Neural cell (in vitro differentiated cells): ENCODE results near the gene EEF2KMT. TPM values are rescaled to one million over a fixed set of nuclear protein-coding genes. Genes with fewer than 3 reads are reported as not detected.

Source experiments
- H2AFZ ChIP-seq: fragments of 200-600, 300-800 bp; sonication (generic), shearing (Covaris generic); 2 replicates; pipeline ENCODE4 v1.6.0; 2014; ENCODE audit warnings: low read depth, mild to moderate bottlenecking, antibody characterized with exemption, low read length, moderate library complexity
- H3F3A ChIP-seq: fragments of 200-600 bp; shearing (Covaris generic); 2 replicates; pipeline ENCODE4 v1.6.1; 2016; ENCODE audit warnings: mild to moderate bottlenecking, moderate library complexity, mixed read lengths, antibody characterized with exemption, low read length; ENCODE audit not compliant: insufficient read depth, poor library complexity, severe bottlenecking
- H3K27ac ChIP-seq: fragments of 200-600, 300-800 bp; sonication (generic), shearing (Covaris generic); 2 replicates; pipeline ENCODE4 v1.5.1; 2014; ENCODE audit warnings: mild to moderate bottlenecking, low read length, moderate library complexity
- H3K27me3 ChIP-seq: fragments of 300-800, 200-600 bp; sonication (generic), shearing (Covaris generic); 2 replicates; pipeline ENCODE4 v1.6.0; 2014; ENCODE audit warnings: mild to moderate bottlenecking, low read depth, low read length, moderate library complexity; ENCODE audit not compliant: insufficient read depth
- H3K36me3 ChIP-seq: fragments of 300-800, 200-600 bp; sonication (generic), shearing (Covaris generic); 2 replicates; pipeline ENCODE4 v1.5.1; 2014; ENCODE audit warnings: mild to moderate bottlenecking, antibody characterized with exemption, low read length, moderate library complexity; ENCODE audit not compliant: insufficient read depth
- H3K4me2 ChIP-seq: fragments of 300-800, 200-600 bp; sonication (generic), shearing (Covaris generic); 2 replicates; pipeline ENCODE4 v1.6.0; 2014; ENCODE audit warnings: mild to moderate bottlenecking, low read length
- H3K4me3 ChIP-seq: fragments of 300-800, 200-600 bp; sonication (generic), shearing (Covaris generic); 2 replicates; pipeline ENCODE4 v1.5.1; 2014; ENCODE audit warnings: mild to moderate bottlenecking, low read length, moderate library complexity
- H3K79me2 ChIP-seq: fragments of 200-600 bp; shearing (Covaris generic); replicated peaks from 2 replicates; pipeline ENCODE4 v1.6.0; 2014; ENCODE audit warnings: mild to moderate bottlenecking, low read length, moderate library complexity; ENCODE audit not compliant: insufficient read depth
- H3K9ac ChIP-seq: fragments of 300-800, 200-600 bp; sonication (generic), shearing (Covaris generic); 2 replicates; pipeline ENCODE4 v1.6.1; 2016; ENCODE audit warnings: mild to moderate bottlenecking, low read length, mixed read lengths
- H3K9me2 ChIP-seq: fragments of 200-600 bp; shearing (Covaris generic); 2 replicates; pipeline ENCODE4 v1.6.1; 2016; ENCODE audit warnings: mild to moderate bottlenecking, low read length, mixed read lengths; ENCODE audit not compliant: insufficient read depth
- H3K9me3 ChIP-seq: fragments of 200-600, 300-800 bp; sonication (generic), shearing (Covaris generic); 2 replicates; pipeline ENCODE4 v1.6.1; 2016; ENCODE audit warnings: mild to moderate bottlenecking, mixed run types, low read length, moderate library complexity, mixed read lengths
- H4K20me1 ChIP-seq: fragments of 200-600 bp; shearing (Covaris generic); 2 replicates; pipeline ENCODE4 v1.6.1; 2016; ENCODE audit warnings: mild to moderate bottlenecking, mixed run types; ENCODE audit not compliant: insufficient read depth
- CTCF ChIP-seq: fragments of 450-650 bp; IDR thresholded peaks from 2 replicates; pipeline ENCODE4 v1.5.1; 2014; ENCODE audit warnings: antibody characterized with exemption, mild to moderate bottlenecking, moderate library complexity; ENCODE audit not compliant: poor library complexity, severe bottlenecking
- EP300 ChIP-seq: fragments of 450-650 bp; conservative IDR thresholded peaks from 2 replicates; pipeline ENCODE4 v1.6.1; 2014; ENCODE audit warnings: antibody characterized with exemption, mild to moderate bottlenecking, moderate library complexity; ENCODE audit not compliant: poor library complexity, severe bottlenecking
- EZH2 ChIP-seq: fragments of 200-600, 300-800 bp; shearing (Covaris generic), sonication (generic); IDR thresholded peaks from 2 replicates; pipeline ENCODE4 v1.6.1; 2014; ENCODE audit warnings: antibody characterized with exemption, low read length, borderline replicate concordance, mild to moderate bottlenecking; ENCODE audit not compliant: insufficient read depth, poor library complexity, severe bottlenecking
- MXI1 ChIP-seq: fragments of 450-650 bp; conservative IDR thresholded peaks from 2 replicates; pipeline ENCODE4 v1.6.1; 2014; ENCODE audit warnings: antibody characterized with exemption, mild to moderate bottlenecking; ENCODE audit not compliant: poor library complexity, severe bottlenecking
- POLR2AphosphoS5 ChIP-seq: IDR thresholded peaks from 2 replicates; pipeline ENCODE4 v1.6.1; 2012
- RAD21 ChIP-seq: fragments of 450-650 bp; conservative IDR thresholded peaks from 2 replicates; pipeline ENCODE4 v1.6.1; 2014; ENCODE audit warnings: antibody characterized with exemption, mild to moderate bottlenecking, moderate library complexity
- REST ChIP-seq: IDR thresholded peaks from 2 replicates; pipeline ENCODE4 v1.6.1; 2012; ENCODE audit warnings: borderline replicate concordance
- SMC3 ChIP-seq: fragments of 450-650 bp; conservative IDR thresholded peaks from 2 replicates; pipeline ENCODE4 v1.6.1; 2014; ENCODE audit warnings: antibody characterized with exemption, mild to moderate bottlenecking, moderate library complexity; ENCODE audit not compliant: poor library complexity
- TAF1 ChIP-seq: IDR thresholded peaks from 2 replicates; pipeline ENCODE4 v1.6.1; 2012; ENCODE audit warnings: low read depth
- polyA plus RNA-seq: library from polyadenylated mRNA; depleted of rRNA; stranded (reverse); fragments of >200 nt; gene quantifications from 2 replicates; pipeline ENCODE4 v1.2.3, GENCODE V29; 2014

The EEF2KMT gene
- polyA plus RNA-seq, 1 donor from 2014 or later = 4.6 TPM

DNA sequence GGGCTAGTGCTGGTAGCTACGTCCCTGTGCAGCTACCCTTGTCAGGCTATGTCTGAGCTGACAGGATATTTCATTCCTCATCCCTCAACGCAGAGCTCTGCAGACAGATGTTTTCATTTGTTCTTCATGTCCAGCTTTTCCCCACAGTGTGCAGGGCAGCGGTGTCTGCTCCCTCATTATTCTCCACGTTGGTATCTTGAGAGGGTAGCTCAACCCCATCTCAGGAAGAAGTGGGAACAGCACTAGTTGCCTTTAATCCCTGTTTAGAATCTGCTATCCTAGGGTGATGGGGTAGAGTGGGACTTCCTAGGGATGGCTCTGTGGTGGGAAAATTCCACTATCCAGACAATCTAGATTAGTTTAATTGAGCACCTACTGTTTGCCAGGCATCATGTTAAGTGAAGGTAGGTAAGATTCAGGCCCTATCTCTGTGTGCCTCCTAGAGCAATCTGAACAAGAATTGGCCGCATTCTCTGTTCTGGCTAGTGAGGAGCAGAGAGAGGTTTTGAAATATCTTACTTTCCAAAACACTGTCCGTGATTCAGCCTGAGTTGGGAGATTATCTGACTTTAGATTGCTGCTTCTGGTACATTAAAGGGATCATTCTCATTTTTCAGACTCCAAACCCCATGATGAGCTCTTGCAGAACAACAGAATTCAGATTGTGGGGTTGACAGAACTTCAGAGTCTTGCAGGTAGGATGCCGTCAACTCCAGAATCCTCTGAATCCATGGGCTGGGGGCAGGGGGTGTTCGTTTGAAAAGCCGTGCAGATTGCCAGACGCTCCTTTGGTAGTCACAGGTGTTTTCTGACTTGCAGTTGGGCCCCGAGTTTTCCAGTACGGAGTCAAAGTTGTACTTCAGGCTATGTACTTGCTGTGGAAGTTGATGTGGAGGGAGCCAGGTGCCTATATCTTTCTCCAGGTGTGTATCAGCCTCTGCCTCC lies 25.0 kb downstream of the EEF2KMT start:
- Histone ChIP-seq H3K27ac (peak overlapping the region; percentile 77), H3K79me2 (no peaks in the 10 kb centered on the region), H3K9me2 (no peaks in the 10 kb centered on the region), H3K4me3 (peak overlapping the region; percentile 73), H3K36me3 (no peaks in the 10 kb centered on the region), H3K9ac (peak overlapping the region; percentile 74), H3F3A (no peaks in the 10 kb centered on the region), H3K27me3 (no peaks in the 10 kb centered on the region), H3K4me2 (peak overlapping the region; percentile 70), H3K9me3 (no peaks in the 10 kb centered on the region), H4K20me1 (no peaks in the 10 kb centered on the region), H2AFZ (peak overlapping the region; percentile 80)
- no peak for TF ChIP-seq REST
- no peak for TF ChIP-seq POLR2AphosphoS5
- TF ChIP-seq CTCF = no peak
- TF ChIP-seq SMC3 = no peak
- no peak for TF ChIP-seq MXI1
- TF ChIP-seq EP300 = no peak
- TF ChIP-seq EZH2 = no peak
- no peak for TF ChIP-seq TAF1
- no peak for TF ChIP-seq RAD21

- Histone ChIP-seq H3F3A (no peaks in the 10 kb centered on the region), H3K27ac (peak within 1 kb of the TSS; percentile 77)
- TF ChIP-seq REST = peak; percentile 88
- TF ChIP-seq EP300 = peak; percentile 45
- no peak for TF ChIP-seq CTCF
- peak; percentile 97 for TF ChIP-seq POLR2AphosphoS5
- TF ChIP-seq MXI1 = peak; percentile 96
- TF ChIP-seq SMC3 = no peak
- TF ChIP-seq EZH2 = no peak
- peak; percentile 44 for TF ChIP-seq RAD21
- TF ChIP-seq TAF1 = peak; percentile 97
These were observed 25.8 kb downstream of the EEF2KMT start, which contains the start of gene ALG1 for GRCh38 chr16:5071681-5072333. Gene ALG1 (plus strand): TSS chr16:5071843. CDS start chr16:5071850, 7 bp downstream.

More at GRCh38 chr16:5071681-5072333, 25.8 kb downstream of the EEF2KMT start, which contains the start of gene ALG1:
- Histone ChIP-seq H3K79me2 (no peaks in the 10 kb centered on the region), H3K27me3 (no peaks in the 10 kb centered on the region), H3K4me2 (peak within 1 kb of the TSS; percentile 70), H3K4me3 (peak within 1 kb of the TSS; percentile 73), H3K9ac (peak within 1 kb of the TSS; percentile 74), H3K9me2 (no peaks in the 10 kb centered on the region), H3K36me3 (no peaks in the 10 kb centered on the region), H4K20me1 (no peaks in the 10 kb centered on the region), H3K9me3 (no peaks in the 10 kb centered on the region), H2AFZ (peak within 1 kb of the TSS; percentile 80)
